Measurements from ENCODE around the gene CACNG4.

GRCh38 chr17:66915792-66916191, 48.7 kb upstream of the CACNG4 start:
- TF ChIP-seq, protein P1, sequence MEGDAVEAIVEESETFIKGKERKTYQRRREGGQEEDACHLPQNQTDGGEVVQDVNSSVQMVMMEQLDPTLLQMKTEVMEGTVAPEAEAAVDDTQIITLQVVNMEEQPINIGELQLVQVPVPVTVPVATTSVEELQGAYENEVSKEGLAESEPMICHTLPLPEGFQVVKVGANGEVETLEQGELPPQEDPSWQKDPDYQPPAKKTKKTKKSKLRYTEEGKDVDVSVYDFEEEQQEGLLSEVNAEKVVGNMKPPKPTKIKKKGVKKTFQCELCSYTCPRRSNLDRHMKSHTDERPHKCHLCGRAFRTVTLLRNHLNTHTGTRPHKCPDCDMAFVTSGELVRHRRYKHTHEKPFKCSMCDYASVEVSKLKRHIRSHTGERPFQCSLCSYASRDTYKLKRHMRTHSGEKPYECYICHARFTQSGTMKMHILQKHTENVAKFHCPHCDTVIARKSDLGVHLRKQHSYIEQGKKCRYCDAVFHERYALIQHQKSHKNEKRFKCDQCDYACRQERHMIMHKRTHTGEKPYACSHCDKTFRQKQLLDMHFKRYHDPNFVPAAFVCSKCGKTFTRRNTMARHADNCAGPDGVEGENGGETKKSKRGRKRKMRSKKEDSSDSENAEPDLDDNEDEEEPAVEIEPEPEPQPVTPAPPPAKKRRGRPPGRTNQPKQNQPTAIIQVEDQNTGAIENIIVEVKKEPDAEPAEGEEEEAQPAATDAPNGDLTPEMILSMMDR (IDR thresholded peaks at IDR 0.05), result no peak
- TF ChIP-seq POLR2A (IDR thresholded peaks at IDR 0.05) (no peak), POLR2AphosphoS5 (IDR thresholded peaks at IDR 0.05; ENCODE audit: insufficient read depth in 1 of 2, low read depth in 1 of 2) (no peak)

Measured in vagina (tissue), 2 donors.